GM19238 (cell line): ENCODE measurements around the gene SRGAP3.

Experiments
- DNase-seq: peaks from one replicate; pipeline ENCODE4 v3.0.0; 2011; ENCODE audit warnings: low spot score; ENCODE audit not compliant: insufficient read length

Gene SRGAP3

GRCh38 chr3:9116336-9116735, 133.1 kb downstream of the SRGAP3 start:
- no peak for DNase-seq

- DNase-seq = no peak
Measured at GRCh38 chr3:9115336-9115735, 134.1 kb downstream of the SRGAP3 start.

GRCh38 chr3:9113040-9113439, 136.4 kb downstream of the SRGAP3 start:
- DNase-seq = no peak

GRCh38 chr3:9111866-9112265, 137.6 kb downstream of the SRGAP3 start:
- no peak for DNase-seq

- no peak for DNase-seq
Measured at GRCh38 chr3:9111417-9111816, 138.0 kb downstream of the SRGAP3 start.

GRCh38 chr3:9110802-9111201, 138.6 kb downstream of the SRGAP3 start:
- no peak for DNase-seq

GRCh38 chr3:9110316-9110715, 139.1 kb downstream of the SRGAP3 start:
- DNase-seq = no peak

- no peak for DNase-seq
Measured at GRCh38 chr3:9109568-9109914, 139.9 kb downstream of the SRGAP3 start.

GRCh38 chr3:9108876-9109567, 140.4 kb downstream of the SRGAP3 start:
- no peak for DNase-seq

- DNase-seq = no peak
Measured at GRCh38 chr3:9107738-9108137, 141.7 kb downstream of the SRGAP3 start.

GRCh38 chr3:9105421-9105820, 144.0 kb downstream of the SRGAP3 start:
- no peak for DNase-seq

GRCh38 chr3:9104121-9104520, 145.3 kb downstream of the SRGAP3 start:
- no peak for DNase-seq

- no peak for DNase-seq
Measured at GRCh38 chr3:9102240-9102981, 147.0 kb downstream of the SRGAP3 start.

- no peak for DNase-seq
Measured at GRCh38 chr3:9101286-9101685, 148.2 kb downstream of the SRGAP3 start.

- DNase-seq = no peak
Measured at GRCh38 chr3:9100513-9100894, 148.9 kb downstream of the SRGAP3 start.

- DNase-seq = no peak
Measured at GRCh38 chr3:9099702-9100512, 149.5 kb downstream of the SRGAP3 start.

GRCh38 chr3:9098716-9099675, 150.4 kb downstream of the SRGAP3 start:
- no peak for DNase-seq

- DNase-seq = no peak
Measured at GRCh38 chr3:9097495-9097894, 152.0 kb downstream of the SRGAP3 start.

- no peak for DNase-seq
Measured at GRCh38 chr3:9091486-9092235, 157.8 kb downstream of the SRGAP3 start.
